CMK (cell line): ENCODE data around the gene ZNF341.
"Not testable (repeated sequence)": the region's sequence is repeated elsewhere in the genome, so short reads cannot be mapped to it uniquely, and the experiment has no call there.

Experiments
- DNase-seq: peaks from one replicate; pipeline ENCODE4 v3.0.0-alpha.2; 2010; ENCODE audit warnings: low read depth

Gene ZNF341

DNA sequence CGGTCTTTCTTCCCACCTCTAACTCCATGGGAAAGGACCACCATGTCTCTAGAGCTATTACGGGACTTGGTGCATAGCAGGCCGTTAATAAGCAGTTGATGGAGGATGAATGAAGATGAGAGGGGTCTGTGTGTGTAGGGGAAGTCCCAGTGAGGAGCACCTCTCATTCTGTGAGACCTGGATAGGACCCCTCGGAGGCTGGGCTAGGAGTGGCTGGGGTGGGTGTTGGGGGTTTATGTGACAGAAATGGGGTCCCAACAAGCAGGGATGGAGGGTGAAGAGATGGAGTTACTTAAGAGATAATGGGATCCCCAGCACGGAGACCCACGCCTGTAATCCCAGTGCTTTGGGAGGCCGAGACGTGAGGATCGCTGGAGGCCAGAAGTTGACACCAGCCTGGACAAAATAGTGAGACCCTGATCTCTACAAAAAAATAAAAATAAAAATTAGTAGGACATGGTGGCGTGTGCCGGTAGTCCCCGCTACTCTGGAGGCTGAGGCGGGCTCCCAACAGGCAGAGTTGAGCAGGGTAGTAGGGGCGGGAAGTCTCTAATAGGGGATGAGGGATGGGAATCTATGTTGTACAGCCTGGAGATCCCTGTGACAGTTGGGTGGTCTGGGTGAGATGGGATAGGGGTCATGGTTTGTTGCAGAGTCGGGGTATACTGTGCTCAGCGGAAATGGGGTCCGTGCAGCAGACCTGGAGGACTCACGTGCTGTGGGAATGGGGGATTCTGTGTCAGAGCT, 677 bp upstream of the ZNF341 start:
- no peak for DNase-seq

DNA sequence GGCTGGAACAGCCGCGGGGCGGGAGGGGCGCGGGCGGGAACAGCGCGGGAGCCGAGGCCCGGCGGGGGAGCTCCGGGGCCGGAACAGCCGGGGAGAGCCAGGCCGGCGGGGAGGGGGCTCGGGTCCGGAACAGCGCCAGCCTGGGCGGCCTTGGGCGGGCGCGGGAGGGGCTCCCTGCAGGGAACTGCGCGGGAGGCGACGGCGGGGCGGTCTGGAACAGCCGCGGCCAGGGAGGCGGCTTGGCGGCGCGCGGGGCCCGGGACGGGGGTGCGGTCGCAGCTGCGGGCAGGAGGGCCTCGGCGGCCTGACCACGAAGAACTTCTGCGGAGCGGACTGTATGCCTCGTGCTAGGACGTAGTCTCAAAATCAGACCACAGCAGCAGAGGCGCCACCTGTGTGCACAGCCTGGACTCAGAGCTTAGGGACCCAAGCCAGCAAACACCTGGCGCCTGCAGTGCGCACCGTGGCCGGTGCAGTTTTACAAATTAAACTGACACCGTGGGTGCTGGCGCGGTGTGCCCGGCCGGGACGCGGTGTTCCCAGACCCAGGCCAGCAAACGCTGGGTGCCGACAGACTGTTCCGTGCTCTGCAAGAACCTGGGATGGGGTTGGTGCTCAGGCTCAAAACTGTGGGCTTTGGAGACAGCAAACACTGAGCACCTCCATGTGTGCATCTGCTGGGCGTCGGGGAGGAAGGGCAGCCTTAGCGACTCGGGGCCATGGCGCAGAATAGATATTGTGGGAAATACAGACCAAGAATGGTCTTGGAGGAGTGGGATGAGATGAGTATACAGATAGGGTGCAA, 572 bp downstream of the ZNF341 start:
- peak; percentile 78 for DNase-seq

DNA sequence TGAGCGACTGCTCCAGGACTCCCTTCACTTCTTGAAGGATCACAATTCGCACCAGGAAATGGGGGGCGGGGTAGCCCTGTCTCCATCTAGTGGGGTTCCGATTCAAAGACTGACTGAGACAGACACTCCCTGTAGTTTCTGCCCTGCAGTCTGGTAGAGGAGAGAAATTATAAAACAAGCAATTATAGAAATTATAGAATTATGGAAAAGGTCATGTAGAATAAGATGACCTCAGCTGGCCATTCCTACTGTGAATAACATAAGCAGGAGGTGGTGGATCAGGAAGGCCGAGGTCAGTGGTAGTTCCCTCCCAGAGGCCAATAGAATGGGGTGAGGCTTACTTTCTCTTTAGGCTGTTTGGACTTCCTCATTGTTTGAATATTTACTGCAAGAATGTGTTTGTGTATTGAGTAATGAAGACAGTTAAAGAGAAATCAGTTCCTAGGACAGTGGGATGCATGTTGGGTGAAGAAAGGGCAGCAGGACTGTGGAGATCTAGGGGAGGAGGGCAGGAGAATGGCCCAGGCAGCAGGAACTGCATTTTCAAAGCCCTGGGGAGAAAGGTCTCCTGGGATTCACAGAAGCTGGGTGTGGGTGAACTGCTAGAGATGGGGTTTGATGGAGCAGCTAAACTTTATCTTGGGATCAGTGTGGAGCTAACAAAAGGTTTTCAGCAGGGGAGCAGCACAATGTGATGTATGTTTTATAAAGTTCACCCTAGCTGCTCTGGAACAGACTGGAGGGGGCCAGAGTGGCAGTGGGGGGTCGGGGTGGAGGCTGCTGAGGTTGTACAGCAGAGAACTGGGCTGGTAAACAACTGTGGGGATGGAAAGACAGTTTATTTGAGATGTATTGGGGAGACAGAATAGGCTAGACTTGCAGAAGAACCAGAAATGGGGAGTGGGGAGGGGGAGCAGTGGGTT, 2.1 kb downstream of the ZNF341 start:
- no peak for DNase-seq

DNA sequence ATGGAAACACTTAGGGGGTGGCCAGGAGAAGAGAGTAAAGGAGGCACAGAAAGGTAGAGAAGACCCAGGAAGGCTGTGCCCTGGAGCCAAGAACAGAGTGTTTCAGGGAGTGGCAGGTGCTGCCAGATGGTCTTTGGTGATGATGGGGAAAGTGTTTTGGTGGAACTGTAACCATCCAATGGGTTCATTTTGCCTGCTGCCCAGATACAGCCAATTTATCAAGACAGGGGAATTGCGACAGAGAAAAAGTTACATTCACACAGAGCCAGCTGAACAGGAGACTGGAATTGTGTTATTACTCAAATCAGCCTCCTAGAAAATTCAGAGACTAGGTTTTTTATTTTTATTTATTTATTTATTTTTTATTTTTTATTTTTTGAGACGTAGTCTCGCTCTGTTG, 5.2 kb downstream of the ZNF341 start:
- DNase-seq, result no peak

DNA sequence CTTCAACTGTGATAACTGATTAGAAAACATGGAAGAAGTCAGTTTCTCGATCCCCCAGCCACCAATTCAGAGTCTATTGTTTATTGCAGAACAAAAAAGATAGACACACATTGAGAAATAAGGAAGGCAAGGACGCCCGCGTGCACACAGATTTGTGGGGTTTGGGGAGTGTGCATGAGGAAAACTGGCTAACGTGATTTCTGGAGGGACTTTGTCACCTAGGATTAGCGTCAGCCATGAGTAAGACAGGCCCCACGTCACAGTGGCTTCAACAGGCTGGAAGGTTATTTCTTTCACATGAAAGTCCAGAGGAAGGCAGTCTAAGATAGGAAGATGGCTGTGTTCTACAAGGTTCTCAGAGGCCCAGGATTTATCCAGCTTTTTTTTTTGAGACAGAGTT, 7.7 kb downstream of the ZNF341 start:
- no peak for DNase-seq

DNA sequence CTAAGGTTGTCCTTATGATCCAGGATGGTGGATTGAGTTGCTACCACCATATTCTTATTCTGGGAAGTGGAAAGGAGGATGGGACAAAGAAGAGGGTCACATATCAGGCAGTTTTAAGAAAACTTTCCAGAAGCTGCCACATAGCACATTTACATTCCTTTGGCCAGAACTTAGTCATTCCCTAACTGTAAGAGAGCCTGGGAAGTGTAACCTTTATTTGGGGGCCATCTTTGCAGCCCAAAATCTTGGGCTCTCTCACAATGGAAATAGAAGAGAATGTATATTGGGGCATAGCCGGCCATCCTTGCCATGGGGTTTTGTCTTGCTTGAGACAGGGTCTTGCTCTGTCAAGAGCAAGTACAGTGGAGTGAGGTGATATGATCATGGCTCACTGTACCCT, 8.4 kb downstream of the ZNF341 start:
- DNase-seq, result no peak

DNA sequence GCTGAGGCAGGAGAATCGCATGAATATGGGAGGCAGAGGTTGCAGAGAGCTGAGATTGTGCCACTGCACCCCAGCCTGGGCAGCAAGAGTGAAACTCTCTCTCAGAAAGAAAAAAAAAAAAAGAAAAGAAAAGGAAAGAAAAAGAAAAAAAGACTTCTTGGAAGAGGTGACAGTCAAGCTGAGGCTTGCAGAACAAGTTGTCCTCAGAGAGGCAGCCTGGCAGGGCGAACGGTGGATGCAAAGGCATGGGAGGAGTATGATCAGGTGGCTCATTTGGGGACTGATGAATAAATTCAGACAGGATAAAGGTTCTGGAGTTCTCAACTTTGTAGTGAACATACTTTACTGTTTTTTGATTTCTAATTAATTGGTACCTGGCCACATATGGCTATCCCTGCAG, 12.4 kb downstream of the ZNF341 start:
- no peak for DNase-seq

DNA sequence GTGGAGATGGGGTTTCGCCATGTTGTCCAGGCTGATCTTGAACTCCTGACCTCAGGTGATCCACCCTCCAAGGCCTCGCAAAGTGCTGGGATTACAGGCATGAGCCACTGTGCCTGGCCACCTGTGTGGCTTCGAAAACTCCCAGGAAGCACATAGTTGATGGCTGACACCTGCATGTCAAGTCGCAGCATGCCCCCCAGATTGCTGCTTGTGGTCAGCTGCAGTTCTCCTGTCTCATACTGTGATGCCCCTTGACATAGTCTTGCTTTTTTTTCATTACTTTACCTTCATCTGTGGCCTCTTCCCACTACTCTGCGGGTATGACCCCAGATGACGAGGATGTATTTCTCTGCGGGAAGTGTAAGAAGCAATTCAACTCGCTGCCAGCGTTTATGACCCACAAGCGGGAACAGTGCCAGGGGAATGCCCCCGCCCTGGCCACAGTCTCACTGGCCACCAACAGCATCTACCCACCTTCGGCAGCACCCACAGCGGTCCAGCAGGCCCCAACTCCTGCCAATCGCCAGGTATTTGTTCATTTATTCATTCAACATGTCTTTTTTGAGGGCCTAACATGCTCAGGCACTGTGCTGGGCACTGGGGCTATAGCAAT, 13.1 kb downstream of the ZNF341 start:
- no peak for DNase-seq

DNA sequence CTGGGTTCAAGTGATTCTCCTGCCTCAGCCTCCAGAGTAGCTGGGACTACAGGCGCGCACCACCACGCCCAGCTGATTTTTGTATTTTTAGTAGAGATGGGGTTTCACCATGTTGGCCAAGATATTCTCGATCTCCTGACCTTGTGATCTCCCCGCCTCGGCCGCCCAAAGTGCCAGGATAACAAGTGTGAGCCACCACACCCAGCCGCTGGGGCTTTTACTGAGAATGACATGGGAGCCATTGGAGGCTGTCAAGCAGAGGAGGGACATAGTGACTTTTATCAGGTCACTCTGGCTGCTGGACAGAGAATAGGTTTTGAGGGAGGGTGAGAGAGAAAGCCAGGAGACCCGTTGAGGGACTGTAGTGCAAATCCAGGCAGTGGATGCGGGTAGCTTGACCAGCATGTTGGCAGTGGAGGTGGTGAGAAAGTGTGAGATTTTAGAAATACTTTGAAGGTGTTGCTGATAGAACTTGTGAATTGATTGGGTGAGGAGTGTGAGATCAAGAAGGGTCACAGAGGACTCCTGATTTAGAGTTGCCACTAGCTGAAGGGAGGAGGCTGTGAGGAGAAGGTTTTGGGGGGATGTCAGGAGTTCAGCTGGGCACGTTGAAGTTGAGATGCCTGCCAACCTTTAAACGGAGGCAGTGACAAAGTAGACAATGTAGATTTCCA, 14.7 kb downstream of the ZNF341 start:
- no peak for DNase-seq

DNA sequence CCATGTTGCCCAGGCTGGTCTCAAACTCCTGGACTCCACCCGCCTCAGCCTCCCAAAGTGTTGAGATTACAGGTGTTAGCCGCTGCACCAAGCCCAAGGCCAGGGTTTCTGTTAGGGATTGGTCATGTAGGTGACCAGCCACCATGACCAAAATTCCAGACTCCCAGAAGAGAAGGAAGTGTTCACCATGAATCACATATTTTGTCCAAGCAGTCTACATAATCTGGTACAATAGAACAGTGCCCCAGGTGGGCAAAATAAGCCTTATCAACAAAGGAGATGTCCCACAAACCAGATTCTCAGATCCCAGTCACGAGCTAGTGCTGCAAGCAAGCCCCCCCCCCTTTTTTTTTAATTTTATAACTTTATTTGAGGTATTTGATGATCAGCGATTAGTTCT, 20.0 kb downstream of the ZNF341 start:
- DNase-seq, result no peak

DNA sequence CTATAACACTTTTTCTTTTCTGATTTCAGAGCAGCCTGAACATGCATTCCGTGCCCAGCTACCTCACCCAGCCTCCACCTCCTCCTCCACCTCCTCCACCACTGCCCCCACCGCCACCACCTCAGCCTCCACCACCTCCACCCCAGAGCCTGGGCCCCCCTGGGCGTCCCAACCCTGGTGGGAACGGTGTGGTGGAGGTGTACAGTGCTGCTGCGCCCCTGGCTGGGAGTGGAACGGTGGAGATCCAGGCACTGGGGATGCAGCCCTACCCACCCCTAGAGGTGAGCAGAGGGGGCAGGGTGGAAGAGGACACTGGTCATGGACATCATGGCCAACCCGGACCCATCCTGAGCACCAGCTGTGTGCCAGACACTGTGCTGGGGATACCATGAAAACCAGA, 21.3 kb downstream of the ZNF341 start:
- DNase-seq, result no peak

DNA sequence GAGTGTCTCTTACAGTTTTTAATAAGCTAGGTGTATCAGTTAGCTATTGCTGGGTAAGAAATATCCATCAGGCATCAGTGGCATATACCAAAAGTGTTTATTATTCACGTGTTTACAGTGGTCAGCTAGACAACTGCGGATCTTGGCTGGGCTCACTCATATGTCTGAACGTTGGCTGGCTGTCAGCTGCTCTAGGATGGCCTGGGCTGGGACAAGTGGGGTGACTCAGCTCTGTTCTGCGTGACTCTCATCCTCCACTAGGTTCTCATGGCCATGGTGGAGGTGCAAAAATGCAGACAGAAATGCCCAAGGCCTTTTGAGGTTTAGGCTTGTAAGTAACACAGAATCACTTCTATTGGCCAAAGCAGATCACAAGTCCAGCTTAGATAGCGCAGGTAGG, 22.0 kb downstream of the ZNF341 start:
- no peak for DNase-seq

DNA sequence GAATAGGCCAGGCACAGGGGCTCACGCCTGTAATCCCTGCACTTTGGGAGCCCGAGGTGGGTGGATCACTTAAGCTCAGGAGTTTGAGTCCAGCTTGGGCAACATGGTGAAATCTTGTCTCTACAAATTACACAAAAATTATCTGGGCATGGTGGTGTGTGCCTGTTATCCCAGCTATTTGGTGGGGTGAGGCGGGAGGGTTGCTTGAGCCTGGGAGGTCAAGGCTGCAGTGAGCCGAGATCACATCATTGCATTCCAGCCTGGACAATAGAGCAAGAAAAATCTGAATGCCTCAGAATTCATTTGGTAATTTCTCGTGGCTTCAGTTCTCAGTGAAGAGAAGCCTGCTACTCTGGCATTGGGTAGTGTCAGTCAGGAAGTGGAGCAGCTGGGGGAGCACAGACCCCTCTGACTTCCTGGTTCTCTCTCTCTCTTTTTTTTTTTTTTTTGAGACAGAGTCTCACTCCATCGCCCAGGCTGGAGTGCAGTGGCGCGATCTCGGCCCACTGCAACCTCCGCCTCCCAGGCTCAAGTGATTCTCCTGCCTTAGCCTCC, 24.2 kb downstream of the ZNF341 start:
- DNase-seq, result not testable (repeated sequence)

DNA sequence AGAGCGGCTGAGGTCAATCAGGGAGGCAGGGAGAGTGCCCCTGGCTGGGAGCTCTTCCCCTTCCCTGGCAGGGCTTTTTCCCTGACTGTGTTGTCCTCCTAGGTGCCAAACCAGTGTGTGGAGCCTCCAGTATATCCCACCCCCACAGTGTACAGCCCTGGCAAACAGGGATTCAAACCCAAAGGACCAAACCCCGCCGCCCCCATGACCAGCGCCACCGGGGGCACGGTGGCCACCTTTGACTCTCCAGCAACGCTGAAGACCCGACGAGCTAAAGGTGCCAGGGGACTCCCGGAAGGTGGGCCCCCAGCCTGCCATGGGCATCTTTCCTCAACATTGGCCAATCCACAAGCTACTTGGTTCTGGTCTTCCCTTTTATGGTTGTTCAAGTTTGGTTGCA, 25.2 kb downstream of the ZNF341 start:
- DNase-seq, result no peak

DNA sequence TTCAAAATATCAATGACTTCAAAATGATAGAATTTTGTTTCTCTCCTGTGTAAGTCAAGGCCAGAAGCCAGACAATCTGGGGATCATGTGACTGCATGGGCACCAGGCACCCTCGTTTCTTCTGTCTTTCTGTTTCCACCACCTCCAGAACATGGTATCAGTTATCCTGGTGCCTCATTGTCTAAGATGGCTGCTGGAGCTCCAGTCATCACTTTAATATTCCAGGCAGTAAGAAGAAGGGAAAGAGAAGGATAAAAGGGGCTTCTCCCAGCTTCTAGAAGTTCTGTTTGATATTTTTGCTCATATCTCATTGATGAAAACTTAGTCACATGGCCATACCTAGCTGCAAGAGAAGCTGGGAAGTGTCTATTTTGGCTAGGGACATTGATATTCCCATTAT, 25.7 kb downstream of the ZNF341 start:
- no peak for DNase-seq

DNA sequence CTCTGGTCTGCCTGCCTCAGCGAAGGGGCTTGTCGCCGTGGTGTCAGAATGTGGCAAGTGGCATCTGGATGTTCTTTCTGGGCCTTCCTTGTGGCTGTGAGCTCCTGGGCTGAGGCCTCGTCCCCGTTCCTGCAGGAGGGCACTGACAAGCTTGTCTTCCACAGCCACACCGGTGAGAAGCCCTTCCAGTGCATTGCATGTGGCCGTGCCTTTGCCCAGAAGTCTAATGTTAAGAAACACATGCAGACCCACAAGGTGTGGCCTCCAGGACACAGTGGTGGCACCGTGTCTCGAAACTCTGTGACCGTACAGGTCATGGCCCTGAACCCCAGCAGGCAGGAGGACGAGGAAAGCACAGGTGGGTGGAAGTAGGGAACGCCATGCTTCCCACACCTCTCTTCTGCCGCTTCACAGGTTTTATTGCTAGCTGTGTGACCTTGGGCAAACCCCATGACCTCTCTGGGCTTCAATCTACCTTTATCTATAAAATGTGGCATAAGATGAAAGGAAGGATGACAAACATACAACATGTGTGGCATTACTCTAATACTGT, 30.0 kb downstream of the ZNF341 start:
- DNase-seq, result no peak

DNA sequence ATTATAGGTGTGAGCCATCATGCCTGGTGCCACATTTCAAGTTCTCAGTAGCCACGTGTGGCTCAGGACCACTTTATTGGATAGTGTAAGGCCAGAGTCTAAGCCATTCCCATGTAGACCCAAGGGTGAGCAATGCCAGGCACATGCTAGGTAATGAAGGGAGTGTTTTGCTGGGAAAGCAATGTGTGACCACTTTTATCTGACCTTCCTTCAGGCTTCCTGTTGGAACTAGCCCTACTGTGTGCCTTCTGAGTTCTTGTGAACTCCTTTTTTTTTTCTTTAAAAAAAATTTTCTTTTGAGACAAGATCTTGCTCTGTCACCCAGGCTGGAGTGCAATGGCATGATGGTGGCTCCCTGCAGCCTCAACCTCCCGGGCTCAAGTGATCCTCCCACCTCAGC, 33.3 kb downstream of the ZNF341 start:
- no peak for DNase-seq

DNA sequence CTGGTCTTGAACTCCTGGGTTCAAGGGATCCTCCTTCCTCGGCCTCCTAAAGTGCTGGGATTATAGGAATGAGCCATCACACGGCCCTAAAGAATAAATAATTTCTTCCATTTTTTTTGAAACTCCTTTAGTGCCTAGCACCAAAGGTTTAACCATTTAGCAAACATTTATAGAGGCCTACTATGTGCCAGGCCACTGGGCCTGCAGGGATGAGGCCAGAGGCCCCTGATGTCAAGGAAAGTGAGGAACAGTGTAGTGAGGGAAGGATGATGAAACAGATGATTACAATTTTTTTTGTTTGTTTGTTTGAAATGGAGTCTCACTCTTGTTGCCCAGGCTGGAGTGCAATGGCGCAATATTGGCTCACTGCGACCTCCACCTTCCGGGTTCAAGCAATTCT, 33.8 kb downstream of the ZNF341 start:
- no peak for DNase-seq

DNA sequence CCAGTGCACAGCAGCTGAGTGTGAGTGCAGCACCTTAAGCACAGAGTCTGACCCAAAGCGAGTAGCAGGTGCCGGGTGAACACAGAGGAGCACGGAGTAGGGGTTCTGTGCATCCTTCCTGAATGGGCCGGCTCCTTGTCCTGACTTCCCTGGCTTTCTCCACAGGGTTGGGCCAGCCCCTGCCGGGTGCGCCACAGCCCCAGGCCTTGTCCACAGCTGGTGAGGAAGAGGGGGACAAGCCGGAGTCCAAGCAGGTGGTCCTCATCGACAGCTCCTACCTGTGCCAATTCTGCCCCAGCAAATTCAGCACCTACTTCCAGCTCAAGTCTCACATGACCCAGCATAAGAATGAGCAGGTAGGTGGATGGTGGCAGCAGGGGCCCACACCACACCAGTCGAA, 34.9 kb downstream of the ZNF341 start:
- DNase-seq, result no peak

DNA sequence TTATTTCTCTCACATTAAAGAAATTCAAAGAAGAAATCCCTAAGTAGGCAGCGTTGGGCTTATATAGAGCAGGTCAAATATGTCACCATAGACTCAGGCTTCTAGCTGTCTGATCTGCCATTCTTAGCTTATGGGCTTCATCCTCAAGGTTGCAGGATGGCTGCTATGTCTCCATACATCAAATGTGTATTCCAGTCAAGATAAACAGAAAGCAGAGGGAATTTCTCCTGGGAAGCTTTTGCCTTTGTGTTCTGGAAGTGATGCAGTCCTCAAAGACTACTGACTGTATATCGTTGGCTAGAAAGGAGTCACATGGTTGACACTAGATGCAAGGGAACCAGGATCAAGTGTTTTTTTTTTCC, 36.0 kb downstream of the ZNF341 start:
- no peak for DNase-seq

DNA sequence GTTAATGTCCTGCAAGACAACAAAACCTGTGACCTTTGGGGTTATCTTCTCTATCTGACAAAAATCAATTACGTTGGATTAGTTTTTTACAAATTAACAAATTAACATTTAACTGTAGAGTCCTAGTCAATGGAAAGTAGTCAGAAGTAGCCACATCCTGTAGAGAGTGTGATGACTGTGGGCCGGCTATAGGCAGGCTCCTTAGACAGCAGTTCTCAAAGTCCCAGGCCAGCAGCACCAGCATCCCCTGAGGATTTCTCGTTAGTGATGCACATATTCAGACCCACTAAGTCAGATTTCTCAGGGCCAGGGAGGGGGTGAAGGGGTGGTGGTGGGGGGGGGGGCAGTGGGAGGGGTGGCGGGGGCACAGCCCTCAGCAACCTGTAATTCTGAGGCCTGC, 37.2 kb downstream of the ZNF341 start:
- DNase-seq, result no peak
